NCI-H345 treated with DMSO at 0.1 percent for 48 hours (cell line): Measurements from ENCODE around the gene SPRED3.

Source experiments
- DNase-seq: peaks from one replicate; lab custom pipeline; 2025; ENCODE audit not compliant: unreplicated experiment; lab: John Stamatoyannopoulos, UW

The SPRED3 gene

DNA sequence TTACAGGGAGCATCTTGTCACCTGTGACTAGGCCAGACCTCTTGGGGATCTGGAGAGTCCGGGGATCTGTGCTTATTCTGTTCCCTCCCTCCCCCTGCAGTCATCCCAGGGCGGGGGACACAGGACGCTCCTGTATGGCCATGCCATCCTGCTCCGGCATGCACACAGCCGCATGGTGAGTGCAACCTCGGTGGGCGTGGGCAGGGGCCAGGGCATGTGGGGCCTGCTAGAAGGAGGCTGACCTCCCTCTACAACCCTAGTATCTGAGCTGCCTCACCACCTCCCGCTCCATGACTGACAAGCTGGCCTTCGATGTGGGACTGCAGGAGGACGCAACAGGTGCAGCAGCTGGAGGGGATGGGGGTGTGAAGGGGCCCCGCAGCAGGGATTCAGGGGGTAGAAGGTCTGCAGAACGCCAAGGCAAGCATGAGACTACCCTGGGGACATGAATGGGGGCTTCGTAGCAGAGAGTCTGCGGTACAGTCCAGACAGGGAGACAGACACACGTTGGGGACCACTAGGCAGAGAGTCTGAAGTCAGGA is 55.0 kb downstream of the SPRED3 start:
- no peak for DNase-seq

DNA sequence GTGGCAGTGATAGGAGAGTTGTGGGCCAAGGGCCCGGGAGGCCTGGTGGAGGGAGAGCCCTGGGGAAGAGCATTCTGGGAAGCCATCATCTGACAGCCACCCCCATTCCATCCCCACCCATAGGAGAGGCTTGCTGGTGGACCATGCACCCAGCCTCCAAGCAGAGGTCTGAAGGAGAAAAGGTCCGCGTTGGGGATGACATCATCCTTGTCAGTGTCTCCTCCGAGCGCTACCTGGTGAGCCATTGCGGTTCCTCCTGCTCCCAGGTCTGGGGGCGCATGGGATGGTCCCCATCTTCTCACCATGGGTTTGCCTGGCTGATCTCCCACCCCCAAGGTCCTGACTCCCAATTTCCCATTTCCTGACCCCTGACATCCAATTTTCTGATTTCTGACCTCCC is 55.5 kb downstream of the SPRED3 start:
- DNase-seq: no peak

GRCh38 chr19:38445362-38445761 is 56.9 kb downstream of the SPRED3 start:
- no peak for DNase-seq

DNA sequence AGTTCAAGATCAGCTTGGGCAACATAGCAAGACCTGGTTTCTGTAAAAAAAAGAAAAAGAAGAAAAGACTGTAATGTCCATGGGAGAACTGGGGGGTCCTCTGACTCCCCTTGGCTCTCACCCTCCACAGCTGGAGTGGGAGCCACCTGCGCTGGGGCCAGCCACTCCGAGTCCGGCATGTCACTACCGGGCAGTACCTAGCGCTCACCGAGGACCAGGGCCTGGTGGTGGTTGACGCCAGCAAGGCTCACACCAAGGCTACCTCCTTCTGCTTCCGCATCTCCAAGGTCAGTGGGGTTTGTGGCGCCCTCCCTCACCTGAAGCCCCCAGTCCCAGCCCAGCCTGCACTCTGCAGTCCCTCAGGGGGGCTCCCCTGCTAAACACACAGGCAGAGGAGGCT is 59.7 kb downstream of the SPRED3 start:
- DNase-seq: no peak
